Stimulated activated CD8-positive, alpha-beta memory T cell treated with anti-CD3 and anti-CD28 coated beads, Interleukin-4, amount 100 ng/mL, for 1 hour (primary cell): ENCODE results near the gene DNAJC30.
"Not testable (repeated sequence)": the region's sequence is repeated elsewhere in the genome, so short reads cannot be mapped to it uniquely, and the experiment has no call there.

ENCODE experiments used
- DNase-seq, 2 donors: peaks; one replicate each; pipeline ENCODE4 v3.0.0-alpha.2; 2020; ENCODE audit warnings: low read depth in 2 of 2, low spot score in 1 of 2

Gene DNAJC30

DNA sequence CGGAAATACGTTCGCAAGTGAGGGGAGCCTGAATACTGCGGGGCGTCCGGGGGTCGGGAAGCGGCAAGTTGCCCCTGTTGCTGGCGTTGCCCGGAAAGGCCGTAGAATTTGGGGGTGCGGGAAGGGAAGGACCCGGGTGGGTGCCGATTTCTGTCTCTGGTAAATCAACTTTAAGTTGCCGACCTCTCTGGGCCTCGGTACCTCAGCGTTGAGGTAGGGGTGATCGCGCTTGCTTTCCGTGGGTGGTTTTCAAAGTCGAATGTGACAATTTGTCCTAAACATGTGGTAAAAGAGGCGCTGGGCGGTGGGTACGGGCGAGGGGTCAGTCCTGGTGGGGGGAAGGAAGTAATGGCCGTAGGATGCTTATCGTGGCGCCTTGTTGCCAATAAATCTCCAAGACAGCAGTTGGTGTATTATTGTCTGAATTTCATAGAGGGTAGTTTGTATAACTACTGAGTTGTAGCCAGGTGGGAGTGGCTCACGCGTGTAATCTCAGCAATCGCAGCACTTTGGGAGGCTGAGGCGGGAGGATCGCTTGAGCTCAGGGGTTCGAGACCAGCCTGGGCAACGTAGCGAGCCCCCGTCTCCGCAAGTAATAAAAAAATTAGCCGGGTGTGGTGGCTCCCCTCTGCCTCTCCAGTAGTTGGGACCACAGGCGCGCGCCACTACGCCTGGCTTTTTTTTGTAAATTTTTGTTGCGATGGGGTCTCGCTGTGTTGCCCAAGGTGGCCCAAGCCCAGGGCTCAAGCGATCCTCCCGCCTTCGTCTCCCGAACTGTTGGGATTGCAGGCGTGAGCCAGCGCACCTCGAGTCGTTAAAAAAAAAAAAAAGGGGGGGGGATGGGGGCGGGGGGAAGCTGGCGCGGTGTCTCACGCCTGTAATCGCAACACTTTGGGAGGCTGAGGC is 788 bp upstream of the DNAJC30 start:
- no peak for DNase-seq

DNA sequence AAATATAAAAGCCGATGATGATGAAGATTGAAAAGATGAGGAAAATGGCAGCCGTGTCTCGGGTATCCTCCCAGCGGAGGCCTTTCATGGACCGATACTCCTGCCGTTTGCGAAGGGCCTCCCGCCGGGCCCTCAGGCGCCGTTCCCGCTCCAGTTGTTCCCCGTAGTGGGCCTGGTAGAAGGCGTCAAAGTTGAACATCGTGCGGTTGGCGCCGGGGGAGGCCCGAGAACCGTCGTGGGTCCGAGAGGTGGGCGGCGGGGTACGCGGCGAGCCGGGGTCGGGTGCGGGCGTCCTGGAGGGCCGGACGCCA is 553 bp downstream of the DNAJC30 start:
- no peak for DNase-seq

DNA sequence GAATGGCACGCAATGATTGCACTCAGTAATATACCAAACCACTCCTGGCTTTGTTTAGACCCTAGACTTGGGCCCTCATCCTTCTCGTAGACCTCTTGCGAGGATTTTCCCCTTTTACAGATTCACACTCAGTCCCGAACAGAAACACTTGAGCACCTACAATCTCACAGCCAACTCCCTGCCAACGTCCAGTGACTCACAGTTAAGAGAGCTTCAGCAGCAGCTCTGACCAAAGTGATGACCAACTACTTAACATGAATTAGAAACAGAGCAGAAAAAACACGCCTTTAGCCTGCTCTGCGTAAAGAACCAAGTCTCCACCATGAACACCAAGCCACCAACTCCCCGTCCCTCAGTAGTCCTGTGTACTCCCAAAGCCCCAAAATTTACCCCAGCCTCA is 2.2 kb downstream of the DNAJC30 start:
- no peak for DNase-seq

DNA sequence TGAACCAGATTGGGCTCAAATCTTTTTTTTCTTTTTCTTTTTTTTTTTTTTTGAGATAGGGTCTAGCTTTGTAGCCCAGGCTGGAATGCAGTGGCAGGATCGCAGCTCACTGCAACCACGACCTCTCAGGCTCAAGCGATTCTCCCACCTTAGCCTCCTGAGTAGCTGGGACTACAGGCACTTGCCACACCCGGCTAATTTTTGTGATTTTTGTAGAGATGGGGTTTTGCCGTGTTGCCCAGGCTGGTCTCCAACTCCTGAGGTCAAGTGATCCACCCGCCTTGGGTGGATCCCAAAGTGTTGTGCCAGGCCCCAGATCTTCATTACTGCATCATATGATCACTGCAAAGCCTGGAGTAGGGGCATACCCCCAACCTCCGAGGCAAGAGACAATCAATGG is 2.8 kb downstream of the DNAJC30 start:
- no peak for DNase-seq

DNA sequence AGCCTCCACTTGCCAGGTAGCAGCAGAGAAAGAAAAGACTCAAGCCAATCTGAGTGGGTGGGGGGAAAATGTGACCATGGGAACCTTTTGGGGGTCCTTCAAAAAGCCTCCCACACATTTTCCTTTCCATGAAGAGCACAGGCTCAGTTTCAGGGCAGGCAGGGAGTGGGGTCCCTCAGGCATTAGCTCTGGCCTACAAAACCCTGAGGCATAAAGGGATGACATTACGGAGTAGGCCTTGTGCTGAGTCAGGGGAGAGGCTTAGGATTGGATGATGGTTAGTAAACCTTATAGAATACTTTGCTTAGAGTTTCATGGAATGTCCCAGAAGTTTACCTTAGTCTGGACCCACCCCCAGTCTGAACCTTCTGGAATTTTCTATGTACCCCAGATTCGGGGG is 3.5 kb downstream of the DNAJC30 start:
- DNase-seq, result no peak

DNA sequence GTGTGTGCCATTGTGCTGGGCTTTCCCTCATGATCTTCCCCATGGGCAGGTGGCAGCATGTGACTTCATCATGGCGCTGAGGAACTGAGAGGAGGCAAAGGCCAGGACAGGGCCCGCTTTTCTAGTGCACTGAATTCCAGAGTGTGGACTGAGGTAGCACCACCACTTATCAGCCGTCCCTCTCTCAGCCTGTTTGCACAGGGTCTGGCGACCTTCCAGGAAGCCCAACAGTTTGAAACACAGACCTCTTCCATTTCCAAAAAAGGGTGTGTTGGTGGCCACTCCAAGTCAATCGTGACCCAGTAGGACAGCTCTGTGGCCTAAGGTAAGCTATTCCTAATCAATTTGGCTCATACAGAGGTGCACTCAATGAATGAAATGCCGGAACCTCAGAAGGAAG is 4.4 kb downstream of the DNAJC30 start:
- no peak for DNase-seq

DNA sequence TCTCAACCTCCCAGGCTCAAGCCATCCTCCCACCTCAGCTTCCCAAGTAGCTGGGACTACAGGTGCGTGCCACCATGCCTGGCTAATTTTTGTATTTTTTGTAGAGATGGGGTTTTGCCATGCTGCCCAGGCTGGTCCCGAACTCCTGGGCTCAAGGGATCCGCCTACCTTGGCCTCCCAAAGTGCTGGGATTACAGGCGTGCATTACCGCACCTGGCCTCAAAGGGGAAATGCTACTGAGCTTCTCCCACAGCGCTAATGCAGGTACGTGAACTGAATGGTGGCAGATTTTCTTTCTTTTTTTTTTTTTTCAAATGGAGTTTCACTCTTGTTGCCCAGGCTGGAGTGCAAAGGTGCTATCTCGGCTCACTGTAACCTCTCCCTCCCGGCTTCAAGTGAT is 7.2 kb downstream of the DNAJC30 start:
- DNase-seq, result not testable (repeated sequence)

DNA sequence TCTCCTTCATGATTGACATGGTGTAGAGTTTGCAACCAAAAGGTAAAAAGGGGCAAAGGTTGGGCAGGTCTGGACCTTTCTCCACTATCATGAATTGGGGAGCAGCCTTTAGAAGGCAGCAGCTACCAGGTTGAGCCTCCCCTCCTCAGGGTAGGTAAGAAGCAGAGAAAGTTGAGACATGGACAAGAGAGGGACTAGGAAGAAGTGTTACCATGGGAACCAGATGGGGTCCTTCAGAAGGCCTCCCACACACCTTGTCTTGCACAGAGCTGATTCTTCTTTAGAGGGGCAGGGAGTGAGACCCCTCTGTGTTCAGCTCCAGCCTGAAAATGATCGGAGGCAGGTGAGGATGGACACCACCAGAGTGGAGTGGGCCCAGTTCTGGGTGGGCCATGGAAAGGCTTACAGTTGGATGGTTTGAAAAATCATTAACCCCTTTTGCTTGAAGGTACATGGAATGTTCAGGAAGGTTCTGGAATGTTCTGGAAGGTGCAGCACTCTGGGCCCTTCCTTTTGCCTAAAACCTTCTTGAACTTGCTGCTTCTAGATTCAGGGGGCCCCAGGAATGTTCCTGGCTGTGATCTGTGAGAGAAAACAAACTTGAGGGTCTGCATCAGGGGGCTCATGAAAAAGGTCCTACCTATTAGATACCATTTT is 8.7 kb downstream of the DNAJC30 start:
- no peak for DNase-seq

DNA sequence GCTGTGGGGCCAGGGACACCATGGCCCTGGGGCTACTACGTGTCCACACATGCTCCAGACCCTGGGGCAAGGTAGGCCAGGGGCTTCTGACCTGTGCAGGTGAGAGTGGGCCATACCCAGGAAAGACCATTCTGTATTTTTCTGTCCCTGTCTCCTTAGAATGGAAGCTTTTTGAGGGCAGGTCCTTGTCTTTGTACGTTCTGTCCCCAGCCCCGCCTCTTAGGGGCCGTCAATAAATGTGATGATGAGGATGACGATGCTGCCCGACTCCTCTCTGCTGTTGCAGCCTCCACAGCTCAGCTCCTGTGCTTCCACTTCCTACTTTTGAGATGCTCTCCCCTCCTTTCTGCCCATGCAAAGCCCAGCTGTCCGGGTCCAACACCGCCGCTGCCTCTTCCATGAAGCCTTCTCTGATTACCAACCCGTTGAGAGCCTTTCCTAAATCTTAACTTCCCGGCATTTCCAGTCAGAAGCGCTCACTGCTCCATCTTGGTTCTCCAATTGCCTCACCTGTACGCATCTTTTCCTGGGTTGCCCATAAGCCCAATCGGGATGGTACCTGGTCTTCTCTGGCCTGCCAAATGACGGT is 11.3 kb downstream of the DNAJC30 start:
- DNase-seq, result no peak

DNA sequence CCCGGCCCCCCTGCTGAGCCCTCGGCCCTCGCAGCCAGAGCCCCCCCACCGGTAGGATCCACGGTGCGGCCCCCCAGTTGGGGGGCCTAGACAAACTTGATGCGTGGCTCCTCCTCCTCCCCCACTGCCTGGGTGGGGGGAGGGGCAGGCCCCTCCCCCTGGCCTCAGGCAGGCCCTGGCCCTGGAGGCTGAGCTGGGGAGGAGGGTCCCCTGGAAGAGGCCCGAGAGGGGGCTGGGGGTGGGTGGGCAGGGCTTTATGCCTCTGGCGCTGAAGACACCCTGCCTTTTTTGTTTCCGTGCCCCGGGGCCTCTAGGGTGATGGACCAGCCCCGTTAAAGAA is 12.0 kb downstream of the DNAJC30 start:
- no peak for DNase-seq

DNA sequence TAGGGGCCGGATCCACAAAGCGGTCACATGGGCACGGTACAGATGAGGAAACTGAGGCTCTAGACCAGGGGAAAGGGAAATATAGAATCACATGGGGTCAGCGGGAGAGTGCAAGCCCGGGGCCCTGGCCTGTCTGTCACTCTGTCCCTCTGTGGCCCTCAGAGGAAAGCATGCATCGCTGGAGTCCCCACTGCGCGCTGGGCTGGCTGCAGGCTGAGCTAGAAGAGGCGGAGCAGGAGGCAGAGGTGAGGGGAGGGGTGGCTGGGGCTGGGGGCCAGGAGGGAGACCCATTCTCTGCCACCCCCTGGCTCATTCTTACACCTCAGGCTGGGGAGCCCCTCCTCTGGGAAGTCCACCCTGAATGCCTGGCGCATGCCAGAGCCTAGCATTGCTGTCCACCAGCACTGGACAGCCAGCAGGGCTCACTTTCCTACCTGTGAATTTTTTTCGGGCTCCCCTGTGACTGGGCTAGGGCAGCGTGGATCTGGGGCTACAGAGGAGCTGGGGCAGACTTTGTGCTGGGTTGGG is 13.3 kb downstream of the DNAJC30 start:
- DNase-seq, result no peak

DNA sequence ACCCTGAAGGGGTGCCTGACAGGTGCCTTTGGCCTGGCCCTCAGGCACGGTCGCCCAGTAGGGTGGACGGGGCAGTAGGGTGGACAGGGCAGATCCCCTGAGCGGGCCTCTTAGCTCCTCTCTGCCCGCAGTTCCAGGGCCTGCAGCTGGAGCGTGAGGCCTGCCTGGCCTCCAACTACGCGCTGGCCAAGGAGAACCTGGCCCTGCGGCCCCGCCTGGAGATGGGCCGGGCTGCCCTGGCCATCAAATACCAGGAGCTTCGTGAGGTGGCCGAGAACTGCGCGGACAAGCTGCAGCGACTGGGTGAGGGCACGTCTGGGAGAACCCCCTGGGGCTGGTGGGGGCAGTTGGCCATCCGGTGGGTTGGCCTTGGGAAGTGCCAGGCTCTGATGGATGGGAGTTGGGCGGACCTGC is 14.0 kb downstream of the DNAJC30 start:
- no peak for DNase-seq

DNA sequence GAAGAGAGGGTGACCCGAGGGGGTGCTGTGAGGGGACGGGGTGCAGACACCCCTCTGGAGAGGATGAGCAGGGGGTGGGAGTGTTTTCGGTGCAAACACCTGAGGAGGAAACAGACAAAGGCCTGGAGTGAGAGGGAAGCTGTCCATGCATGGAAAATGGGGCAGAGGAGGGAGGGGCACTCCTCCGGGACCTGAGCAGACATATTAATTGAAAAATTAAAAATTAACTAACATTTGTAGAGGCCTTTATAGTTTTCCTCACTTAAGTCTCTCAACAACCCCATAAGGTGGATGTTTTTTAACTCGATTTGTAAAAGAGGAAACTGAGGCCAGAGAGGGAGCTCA is 14.4 kb downstream of the DNAJC30 start:
- DNase-seq, result no peak

DNA sequence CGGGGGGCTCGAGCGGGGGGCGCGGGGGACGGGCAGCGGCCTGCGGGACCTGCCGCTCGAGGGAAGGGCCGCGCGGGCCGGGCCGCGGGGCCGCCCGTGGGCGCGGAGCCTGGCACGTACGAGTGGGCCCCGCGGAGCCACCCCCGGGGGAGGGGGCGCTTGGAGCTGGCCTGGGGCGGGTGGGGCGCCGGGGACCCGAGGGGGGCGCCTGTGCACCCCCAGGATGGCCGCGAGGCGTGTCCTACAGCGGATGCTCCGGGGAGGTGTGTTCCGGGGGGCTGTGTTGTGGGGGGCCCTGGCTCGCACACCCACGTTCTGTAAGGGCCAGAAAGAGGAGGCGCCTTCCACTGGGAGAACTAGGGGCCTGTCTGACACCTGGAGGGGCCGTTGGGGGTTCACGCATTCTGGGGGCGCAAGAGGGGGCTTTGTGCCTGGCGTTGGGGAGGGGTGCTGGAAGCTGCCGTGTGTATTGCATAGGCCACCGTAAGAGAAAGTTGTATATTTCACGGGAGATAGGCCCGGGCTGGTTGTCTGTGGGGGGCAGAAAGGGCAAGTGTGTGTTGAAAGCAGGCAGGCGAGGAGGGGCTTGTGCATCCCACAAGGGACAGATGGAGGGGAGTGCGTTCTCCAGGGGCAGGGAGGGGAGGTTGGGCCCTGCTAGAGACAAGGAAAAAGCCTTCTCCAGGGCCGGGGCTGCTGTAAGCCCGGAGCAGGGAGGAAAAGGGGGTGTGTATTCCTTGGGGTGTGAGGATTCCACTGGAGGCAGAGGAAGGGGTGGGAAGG is 15.0 kb downstream of the DNAJC30 start:
- DNase-seq, result no peak

DNA sequence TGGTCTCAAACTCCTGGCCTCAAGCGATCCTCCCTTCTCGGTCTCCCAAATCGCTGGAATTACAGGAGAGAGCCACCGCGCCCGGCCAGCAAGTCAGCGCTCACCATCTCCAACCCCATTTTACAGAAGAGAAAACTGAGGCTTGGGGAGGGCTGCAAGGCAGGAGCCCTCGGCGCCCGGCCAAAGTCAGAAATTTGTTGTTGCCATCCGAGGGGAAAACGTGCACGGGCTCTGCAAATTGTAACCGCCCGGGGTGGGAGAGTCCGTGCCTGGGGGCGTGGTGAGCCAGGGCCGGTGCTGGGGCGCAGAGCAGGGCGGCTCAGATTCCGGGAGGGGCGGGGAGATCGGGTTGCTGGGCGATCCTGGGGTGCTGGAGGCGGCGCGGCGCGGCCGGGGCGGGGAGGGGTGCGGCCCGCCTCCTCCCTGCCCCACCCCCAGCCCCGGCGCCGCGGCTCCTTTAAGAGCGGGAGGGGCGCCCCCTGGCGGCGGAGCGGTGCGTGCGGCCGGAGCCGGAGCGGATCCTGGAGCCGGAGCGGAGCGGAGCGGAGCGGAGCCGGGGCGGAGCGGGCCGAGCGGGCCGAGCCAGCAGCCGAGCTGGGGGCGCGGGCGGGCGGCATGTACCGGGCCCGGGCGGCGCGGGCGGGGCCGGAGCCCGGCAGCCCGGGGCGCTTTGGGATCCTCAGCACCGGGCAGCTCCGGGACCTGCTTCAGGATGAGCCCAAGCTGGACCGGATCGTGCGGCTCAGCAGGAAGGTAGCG is 15.7 kb downstream of the DNAJC30 start, which contains the start of gene VPS37D:
VPS37D (plus strand) TSS at position 488 of the 759 bp plus-strand sequence; CDS start at position 616, 128 bp downstream.
- peak; percentile 83 to 84 for DNase-seq

DNA sequence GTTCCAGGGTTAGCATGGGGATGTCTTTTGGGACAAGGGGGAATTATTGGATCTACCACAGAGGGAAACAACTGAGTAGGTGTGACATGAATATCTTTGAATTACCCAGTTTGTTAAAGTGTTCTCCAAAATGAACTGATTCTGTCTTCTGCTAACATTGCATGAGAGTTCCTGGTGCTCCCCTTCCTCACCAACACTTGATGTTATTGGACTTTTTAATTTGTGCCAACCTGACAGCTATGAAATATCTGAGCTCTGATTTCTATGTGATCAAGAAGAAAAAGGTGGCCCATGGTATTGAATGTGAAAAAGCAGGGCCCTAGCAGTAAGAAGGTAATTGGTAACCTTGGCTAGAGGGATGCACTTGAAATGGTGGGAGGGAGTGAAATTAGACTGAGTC is 20.2 kb downstream of the DNAJC30 start:
- no peak for DNase-seq

DNA sequence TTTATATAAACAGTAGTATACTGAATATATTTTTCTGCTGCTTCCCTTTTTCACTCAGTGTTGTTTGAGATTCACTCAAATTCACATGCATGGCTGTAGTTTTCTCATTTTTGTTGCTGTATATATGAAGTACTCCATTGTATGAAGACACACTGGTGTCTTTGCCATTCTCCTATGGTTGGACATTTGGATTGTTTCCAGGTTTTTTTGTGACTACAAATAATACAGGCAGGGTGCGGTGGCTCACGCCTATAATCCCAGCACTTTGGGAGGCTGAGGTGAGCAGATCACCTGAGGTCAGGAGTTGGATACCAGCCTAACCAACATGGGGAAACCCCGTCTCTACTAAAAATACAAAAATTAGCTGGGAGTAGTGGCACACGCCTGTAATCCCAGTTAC is 22.7 kb downstream of the DNAJC30 start:
- not testable (repeated sequence) for DNase-seq

DNA sequence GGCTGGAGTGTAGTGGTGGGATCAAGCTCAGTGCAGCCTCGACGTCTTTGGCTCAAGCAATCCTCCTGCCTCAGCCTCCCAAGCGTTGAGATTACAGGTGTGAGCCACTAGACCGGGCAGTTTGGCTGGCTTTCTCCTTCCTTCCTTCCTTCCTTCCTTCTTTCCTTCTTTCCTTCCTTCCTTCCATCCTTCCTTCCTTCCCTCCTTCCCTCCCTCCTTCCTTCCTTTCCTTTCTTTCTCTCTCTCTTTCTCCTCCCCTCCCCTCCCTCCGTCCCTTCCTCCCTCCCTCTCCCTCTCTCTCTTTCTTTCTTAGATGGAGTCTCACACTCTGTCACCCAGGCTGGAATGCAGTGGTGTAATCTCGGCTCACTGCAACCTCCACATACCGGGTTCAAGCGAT is 23.3 kb downstream of the DNAJC30 start:
- no peak for DNase-seq

DNA sequence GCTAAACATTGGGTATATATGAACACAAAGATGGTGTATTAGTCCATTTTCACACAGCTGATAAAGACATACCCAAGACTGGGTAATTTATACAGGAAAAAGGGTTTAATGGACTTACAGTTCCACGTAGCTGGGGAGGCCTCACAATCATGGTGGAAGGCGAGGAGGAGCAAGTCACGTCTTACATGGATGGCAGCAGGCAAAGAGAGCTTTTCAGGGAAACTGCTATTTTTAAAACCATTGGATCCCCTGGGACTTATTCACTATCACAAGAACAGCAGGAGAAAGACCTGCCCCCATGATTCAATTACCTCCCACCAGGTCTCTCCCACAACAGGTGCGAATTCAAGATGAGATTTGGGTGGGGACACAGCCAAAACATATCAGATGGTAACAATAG is 27.9 kb downstream of the DNAJC30 start:
- DNase-seq, result not testable (repeated sequence)

DNA sequence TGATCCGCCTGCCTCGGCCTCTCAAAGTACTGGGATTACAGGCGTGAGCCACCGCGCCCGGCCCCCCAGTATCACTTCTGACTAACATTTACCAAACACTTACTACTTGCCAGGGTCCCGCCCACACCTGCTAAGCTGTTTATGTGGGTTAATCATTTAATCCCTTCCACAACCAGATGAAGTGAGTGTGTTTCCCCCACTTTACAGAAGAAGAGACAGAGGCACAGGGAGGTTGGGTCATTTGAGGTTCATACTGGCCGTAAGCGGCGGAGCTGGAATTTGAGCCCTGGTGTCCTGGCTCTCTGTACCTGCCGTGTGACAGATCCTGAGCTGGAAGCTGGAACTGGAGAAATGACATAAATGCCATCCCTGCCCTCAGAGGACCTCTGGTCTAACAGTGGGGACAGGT is 30.7 kb downstream of the DNAJC30 start:
- DNase-seq, result no peak

DNA sequence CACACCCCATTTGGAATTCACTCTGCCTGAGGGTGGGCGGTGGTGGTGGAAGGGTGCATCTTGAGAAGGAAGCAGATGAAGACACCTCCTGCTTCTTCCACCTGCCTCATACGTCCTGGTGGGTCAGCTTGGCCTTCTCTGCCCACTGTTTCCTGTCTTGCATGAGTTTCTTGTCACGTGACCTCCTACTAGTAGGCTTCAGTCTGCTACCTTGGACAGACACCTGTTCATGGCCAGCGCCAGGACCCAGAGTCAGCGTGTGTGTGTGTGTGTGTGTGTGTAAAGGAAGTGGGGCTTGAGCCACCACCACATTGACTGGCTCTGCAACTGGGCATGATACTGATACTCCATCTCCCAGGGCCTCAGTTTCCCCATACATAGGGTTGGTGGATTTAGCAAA is 32.7 kb downstream of the DNAJC30 start:
- DNase-seq, result no peak
